Measurements from ENCODE around the gene SLC8B1. TPM values are rescaled to one million over a fixed set of nuclear protein-coding genes. Genes with fewer than 3 reads are reported as not detected.
A peak's percentile ranks its signal among the peaks of the same experiment; 100 is the strongest.

The SLC8B1 gene
- total and polyA plus RNA-seq, 2 of the 4 experiments (the other 2 are of a cell fraction): 4.1 to 10.2 TPM

DNA sequence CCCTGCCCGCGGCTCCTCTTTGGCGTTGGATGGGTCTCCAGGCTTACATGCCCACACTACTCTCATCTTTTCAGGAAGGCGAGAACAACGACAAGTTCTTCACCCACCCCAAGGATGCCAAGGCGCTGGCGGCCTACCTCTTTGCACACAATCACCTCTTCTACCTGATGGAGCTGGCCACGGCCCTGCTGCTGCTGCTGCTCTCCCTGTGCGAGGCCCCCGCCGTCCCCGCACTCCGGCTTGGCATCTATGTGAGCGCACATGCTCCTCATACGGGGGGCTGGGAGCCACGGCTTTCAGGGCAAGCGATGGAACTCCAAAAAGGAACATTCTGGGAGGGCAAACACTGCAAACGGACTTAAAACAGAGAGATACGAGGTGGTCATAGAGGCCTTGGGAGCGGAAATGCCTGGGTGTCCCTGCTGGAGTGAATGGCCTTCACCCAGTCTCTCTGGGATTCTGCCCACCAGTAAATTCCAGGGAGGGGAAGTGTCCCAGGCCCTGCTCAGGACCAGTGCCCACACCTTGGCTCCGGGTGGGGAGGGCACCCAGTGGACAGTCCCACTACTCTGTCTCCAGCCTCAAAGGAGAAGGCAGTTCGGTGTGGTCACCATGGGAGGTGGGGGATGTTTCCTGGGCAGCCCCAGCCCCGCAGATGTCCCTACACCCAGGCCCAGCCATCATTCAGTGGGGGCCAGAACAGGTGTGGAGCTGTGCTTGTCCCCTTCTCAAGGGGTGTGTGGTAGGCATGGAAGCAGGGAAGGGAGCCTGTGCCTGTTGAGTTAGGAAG is 68.6 kb downstream of the SLC8B1 start:
- H2AK9ac ChIP-seq (replicated peaks; ENCODE audit: low read depth, low read length, poor library complexity): peak overlapping the region; percentile 16
- H4K91ac ChIP-seq (ENCODE audit: insufficient read depth, low read depth, low read length): no peak overlapping the region
- H2BK15ac ChIP-seq (ENCODE audit: low read depth, low read length): no peak overlapping the region
- no peaks in the 10 kb centered on the region for H3K27me3 ChIP-seq (ENCODE audit: control insufficient read depth, insufficient read depth, low read length)
- H4K20me1 ChIP-seq (ENCODE audit: insufficient read depth, low read length): no peaks in the 10 kb centered on the region
- H3K4me1 ChIP-seq (ENCODE audit: control insufficient read depth, insufficient read depth, low read length): no peaks in the 10 kb centered on the region
- no peak overlapping the region for H3K4ac ChIP-seq (ENCODE audit: low read depth, low read length)
- H3K9me1 ChIP-seq (ENCODE audit: insufficient read depth, low read length): peaks cover 8% of the 10 kb centered on the region
- no peak overlapping the region for H2BK20ac ChIP-seq (ENCODE audit: low read depth, low read length)
- H3K56ac ChIP-seq (ENCODE audit: extremely low read depth, insufficient read depth, low read length): no peak overlapping the region
- H3K4me2 ChIP-seq (ENCODE audit: low read depth, low read length): no peak overlapping the region
- no peak overlapping the region for H3K4me3 ChIP-seq (ENCODE audit: insufficient read depth, low read depth, low read length)
- H4K8ac ChIP-seq (ENCODE audit: low read depth in 2 of 2, low read length in 2 of 2): no peak overlapping the region
- POLR2A ChIA-PET (ENCODE audit: unreplicated experiment): no interaction called here
- ATAC-seq (ENCODE audit: low read depth) (no peak), DNase-seq (no peak)
- no peak for TF ChIP-seq RCOR1 (IDR thresholded peaks at IDR 0.05; ENCODE audit: insufficient replicate concordance, low read length)
- no peak for TF ChIP-seq SMC3 (IDR thresholded peaks at IDR 0.05; ENCODE audit: low read depth, low read length)
- no peak overlapping the region for H3K14ac ChIP-seq (replicated peaks; ENCODE audit: low read depth, low read length)
- no peak overlapping the region for H2BK120ac ChIP-seq (ENCODE audit: low read depth, low read length)
- dilution Hi-C loops (cut with HindIII; ENCODE audit: low sequenced_read_pairs, unreplicated experiment): no loop called here
- CTCF ChIA-PET: no interaction called here
- no peak overlapping the region for H2BK5ac ChIP-seq (ENCODE audit: low read depth, low read length, poor library complexity, severe bottlenecking)
- no peak overlapping the region for H3K27ac ChIP-seq (ENCODE audit: insufficient read depth, low read length)
- H3K79me1 ChIP-seq (ENCODE audit: low read depth in 1 of 2, low read length in 2 of 2): no peaks in the 10 kb centered on the region
- H3K18ac ChIP-seq (ENCODE audit: low read depth, low read length): no peak overlapping the region
- intact Hi-C loops (cut with micrococcal nuclease): no loop called here
- H3K9me3 ChIP-seq (ENCODE audit: control insufficient read depth, insufficient read depth, low read length): no peaks in the 10 kb centered on the region
- H3K36me3 ChIP-seq (ENCODE audit: control insufficient read depth, insufficient read depth, low read length): peaks cover 9% of the 10 kb centered on the region; the same call in 1 of the 2 replicates
- H3K9ac ChIP-seq (ENCODE audit: low read depth, low read length): no peak overlapping the region
- no TSS peak for BruUV-seq (replicated peaks)
- H4K5ac ChIP-seq (ENCODE audit: low read depth, low read length): no peak overlapping the region
- H2AK5ac ChIP-seq (ENCODE audit: low read depth, low read length): no peak overlapping the region
- H2AFZ ChIP-seq (replicated peaks; ENCODE audit: low read length, poor library complexity): no peak overlapping the region
- 93% methylated on average over 13 of the region's 23 CpGs; no CpG with 5 or more reads in 1 of the 2 experiments for WGBS, 2 experiments (ENCODE audit: extremely low coverage in 2 of 2, insufficient read length in 1 of 2)
- in situ Hi-C loops (cut with MboI; ENCODE audit: low sequenced_read_pairs): no loop called here
- H3K23ac ChIP-seq (ENCODE audit: low read depth, low read length): no peak overlapping the region

Data from IMR-90 (cell line).